Endothelial cell of umbilical vein (primary cell): ENCODE data around the gene KCTD7. TPM values are rescaled to one million over a fixed set of nuclear protein-coding genes. Genes with fewer than 3 reads are reported as not detected.

Experiments used
- BruUV-seq: library from RNA; stranded (reverse); fragments of 400-500 nt; replicated peaks from 2 replicates; lab custom pipeline; 2021; lab: Mats Ljungman, UMichigan
- CTCF ChIA-PET: fragments of 300-600, 350-600 bp; sonication (Branson Sonifier 250); formaldehyde crosslinking; loops from one replicate; lab custom pipeline; 2021; ENCODE audit warnings: antibody characterized with exemption, inconsistent platforms; lab: Charles Lee
- POLR2A ChIA-PET: fragments of 300-600, 350-600 bp; sonication (Branson Sonifier 250); formaldehyde crosslinking; loops from one replicate; lab custom pipeline; 2021; ENCODE audit warnings: antibody characterized with exemption, inconsistent platforms; lab: Charles Lee
- DNase-seq: peaks from one replicate; pipeline ENCODE4 v3.0.0-alpha.2; 2011; ENCODE audit warnings: low read depth, low spot score
- FAIRE-seq: peaks from 2 replicates; lab custom pipeline; 2011; peaks lifted over from hg19 to GRCh38; lab: Jason Lieb, UNC
- H2AFZ ChIP-seq: 2 replicates; pipeline ENCODE4 v1.6.0; 2012; ENCODE audit warnings: low read depth, low read length, control low read depth, inconsistent platforms
- H3K27ac ChIP-seq: 2 replicates; pipeline ENCODE4 v1.5.1; 2011; ENCODE audit warnings: low read depth, mild to moderate bottlenecking, control low read depth, low read length, moderate library complexity; ENCODE audit not compliant: insufficient read depth
- H3K27me3 ChIP-seq, 2 experiments: 2 replicates each; pipeline versions ENCODE4 v1.6.0 to v1.6.1; 2011; ENCODE audit warnings: low read length in 2 of 2, mixed read lengths in 1 of 2; ENCODE audit not compliant: control insufficient read depth in 2 of 2, insufficient read depth in 2 of 2
- H3K36me3 ChIP-seq, 2 experiments: 2 replicates in 1 of 2; 3 replicates in 1 of 2; pipeline ENCODE4 v1.5.1; 2011; ENCODE audit warnings: low read length in 2 of 2, mild to moderate bottlenecking in 1 of 2, moderate library complexity in 1 of 2; ENCODE audit not compliant: control insufficient read depth in 2 of 2, insufficient read depth in 2 of 2; ENCODE audit errors: extremely low read depth in 1 of 2
- H3K4me1 ChIP-seq: 3 replicates; pipeline ENCODE4 v1.5.1; 2011; ENCODE audit warnings: mild to moderate bottlenecking, low read length; ENCODE audit not compliant: control insufficient read depth, insufficient read depth; ENCODE audit errors: extremely low read depth
- H3K4me2 ChIP-seq: 2 replicates; pipeline ENCODE4 v1.6.1; 2011; ENCODE audit warnings: low read length, control low read depth, mixed read lengths; ENCODE audit not compliant: insufficient read depth
- H3K4me3 ChIP-seq, 3 experiments: fragments of 200-600 bp in 1 of 3; sonication (generic), shearing (Covaris generic) in 1 of 3; replicated peaks in 1 of 3; 2 replicates each; pipeline ENCODE4 v1.5.1; 2011 to 2016; ENCODE audit warnings: control low read depth in 3 of 3, low read length in 3 of 3, mild to moderate bottlenecking in 2 of 3, inconsistent platforms in 1 of 3, low read depth in 1 of 3, moderate library complexity in 1 of 3; ENCODE audit not compliant: insufficient read depth in 1 of 3
- H3K79me2 ChIP-seq: 2 replicates; pipeline ENCODE4 v1.6.0; 2012; ENCODE audit warnings: low read length, inconsistent platforms; ENCODE audit not compliant: control insufficient read depth, insufficient read depth
- H3K9ac ChIP-seq: replicated peaks from 2 replicates; pipeline ENCODE3; 2011; ENCODE audit warnings: low read length, control low read depth; ENCODE audit not compliant: insufficient read depth; ENCODE audit errors: extremely low read depth
- H3K9me1 ChIP-seq: replicated peaks from 3 replicates; pipeline ENCODE4 v1.6.0; 2011; ENCODE audit warnings: mild to moderate bottlenecking, low read length; ENCODE audit not compliant: control insufficient read depth, insufficient read depth; ENCODE audit errors: extremely low read depth
- H3K9me3 ChIP-seq: replicated peaks from 2 replicates; pipeline ENCODE4 v1.5.1; 2012; ENCODE audit warnings: low read length, inconsistent platforms; ENCODE audit not compliant: control insufficient read depth, insufficient read depth
- H4K20me1 ChIP-seq: replicated peaks from 2 replicates; pipeline ENCODE3; 2011; ENCODE audit warnings: mild to moderate bottlenecking, low read length; ENCODE audit not compliant: control insufficient read depth, insufficient read depth; ENCODE audit errors: extremely low read depth
- FOS ChIP-seq: IDR thresholded peaks from 2 replicates; pipeline ENCODE4 v1.6.1; 2011; ENCODE audit warnings: mild to moderate bottlenecking, low read length, moderate library complexity, borderline replicate concordance; ENCODE audit not compliant: insufficient read depth
- GATA2 ChIP-seq: IDR thresholded peaks from 2 replicates; pipeline ENCODE4 v1.7.0; 2011; ENCODE audit warnings: low read depth, mild to moderate bottlenecking, moderate library complexity, mixed read lengths, low read length; ENCODE audit not compliant: insufficient read length, insufficient read depth
- POLR2AphosphoS5 ChIP-seq: IDR thresholded peaks from 2 replicates; pipeline ENCODE4 v1.6.1; 2012; ENCODE audit warnings: low read depth, mild to moderate bottlenecking, control low read depth, low read length, moderate library complexity; ENCODE audit not compliant: insufficient read depth
- dilution Hi-C: fragments of 300-500 bp; cut with MboI; formaldehyde crosslinking; loops from one replicate; pipeline ENCODE4 v1.15.0; 2019; ENCODE audit warnings: low sequenced_read_pairs; ENCODE audit not compliant: extremely low pct_ligation_motif_present
- intact Hi-C: fragments of 100-400 bp; cut with micrococcal nuclease; formaldehyde crosslinking; loops from one replicate; pipeline ENCODE4 v1.10.0; 2022
- polyA plus RNA-seq, 4 experiments: library from polyadenylated mRNA; depleted of rRNA in 3 of 4; stranded (reverse) in 3 of 4; unstranded in 1 of 4; fragments of >200 nt; gene quantifications; 2 replicates each; pipeline versions ENCODE4 v1.2.1 to v1.2.3, GENCODE V29; 2011 to 2012; ENCODE audit warnings: missing spikeins in 1 of 4
- total RNA-seq: library from RNA; stranded (reverse); gene quantifications from 2 replicates; pipeline ENCODE4 v1.2.3, GENCODE V29; 2021
- TF ChIP-seq, protein P1 (sequence below): IDR thresholded peaks from 2 replicates; pipeline ENCODE4 v1.6.1; 2011; ENCODE audit not compliant: insufficient read depth, insufficient read length
- TF ChIP-seq, protein P2 (sequence below), 2 donors: IDR thresholded peaks; 1 replicate in 1 of 2; 2 replicates in 1 of 2; pipeline ENCODE4 v1.5.1; 2011; ENCODE audit warnings: low read length in 2 of 2, mild to moderate bottlenecking in 2 of 2, moderate library complexity in 2 of 2, control low read depth in 1 of 2, inconsistent platforms in 1 of 2, low read depth in 1 of 2; ENCODE audit not compliant: insufficient read depth in 1 of 2; ENCODE audit errors: extremely low read depth in 1 of 2

KCTD7 gene
- total and polyA plus RNA-seq, 2 donors (not counting 3 experiments of a cell fraction or from before 2014, with no cell fraction given): 8.7 to 14.1 TPM

DNA sequence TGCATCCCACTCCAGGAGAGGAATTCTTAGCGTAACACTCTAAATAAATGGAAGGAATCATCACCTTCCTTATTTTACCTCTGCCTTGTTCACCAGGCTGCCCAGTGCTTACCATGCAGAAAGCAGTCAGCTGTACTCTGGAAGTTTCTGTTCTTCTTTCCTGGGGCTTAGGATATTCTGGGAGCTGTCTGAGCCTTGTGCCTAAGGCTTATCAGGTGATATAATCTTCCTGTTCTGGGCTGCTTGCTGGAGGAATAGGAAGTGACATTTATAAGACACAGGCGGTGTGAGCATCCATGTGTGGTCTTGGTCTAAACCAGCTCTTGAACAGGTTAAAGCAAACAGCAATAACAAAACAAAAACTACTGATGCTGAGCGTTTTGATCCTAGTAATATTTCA is 13.5 kb downstream of the KCTD7 start:
- TF ChIP-seq FOS (no peak), POLR2AphosphoS5 (no peak)
- TF ChIP-seq, protein P1, sequence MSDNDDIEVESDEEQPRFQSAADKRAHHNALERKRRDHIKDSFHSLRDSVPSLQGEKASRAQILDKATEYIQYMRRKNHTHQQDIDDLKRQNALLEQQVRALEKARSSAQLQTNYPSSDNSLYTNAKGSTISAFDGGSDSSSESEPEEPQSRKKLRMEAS: no peak
- TF ChIP-seq, protein P2, sequence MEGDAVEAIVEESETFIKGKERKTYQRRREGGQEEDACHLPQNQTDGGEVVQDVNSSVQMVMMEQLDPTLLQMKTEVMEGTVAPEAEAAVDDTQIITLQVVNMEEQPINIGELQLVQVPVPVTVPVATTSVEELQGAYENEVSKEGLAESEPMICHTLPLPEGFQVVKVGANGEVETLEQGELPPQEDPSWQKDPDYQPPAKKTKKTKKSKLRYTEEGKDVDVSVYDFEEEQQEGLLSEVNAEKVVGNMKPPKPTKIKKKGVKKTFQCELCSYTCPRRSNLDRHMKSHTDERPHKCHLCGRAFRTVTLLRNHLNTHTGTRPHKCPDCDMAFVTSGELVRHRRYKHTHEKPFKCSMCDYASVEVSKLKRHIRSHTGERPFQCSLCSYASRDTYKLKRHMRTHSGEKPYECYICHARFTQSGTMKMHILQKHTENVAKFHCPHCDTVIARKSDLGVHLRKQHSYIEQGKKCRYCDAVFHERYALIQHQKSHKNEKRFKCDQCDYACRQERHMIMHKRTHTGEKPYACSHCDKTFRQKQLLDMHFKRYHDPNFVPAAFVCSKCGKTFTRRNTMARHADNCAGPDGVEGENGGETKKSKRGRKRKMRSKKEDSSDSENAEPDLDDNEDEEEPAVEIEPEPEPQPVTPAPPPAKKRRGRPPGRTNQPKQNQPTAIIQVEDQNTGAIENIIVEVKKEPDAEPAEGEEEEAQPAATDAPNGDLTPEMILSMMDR (IDR thresholded peaks at IDR 0.05; ENCODE audit: extremely low read depth in 1 of 2, insufficient read depth in 1 of 2, low read depth in 1 of 2, low read length in 2 of 2): no peak
- ChIA-PET CTCF (interaction anchor here (0.6 kb wide), 1 partner anchor 163 kb away, joined by 3 read pairs; no protein-coding TSS in a partner anchor), POLR2A (no interaction called here)
- intact Hi-C loops (no loop called here), dilution Hi-C loops (no loop called here)
- no TSS peak for BruUV-seq
- Histone ChIP-seq H2AFZ (no peak overlapping the region), H3K9ac (no peak overlapping the region), H3K4me1 (no peaks in the 10 kb centered on the region), H3K9me1 (no peaks in the 10 kb centered on the region), H4K20me1 (no peaks in the 10 kb centered on the region), H3K9me3 (no peaks in the 10 kb centered on the region), H3K27me3 (no peaks in the 10 kb centered on the region), H3K4me2 (no peak overlapping the region), H3K27ac (no peak overlapping the region), H3K36me3 (peaks cover 0 to 26% of the 10 kb centered on the region in 2 experiments), H3K4me3 (no peak overlapping the region), H3K79me2 (no peaks in the 10 kb centered on the region)
- DNase-seq (no peak), FAIRE-seq (no peak)

DNA sequence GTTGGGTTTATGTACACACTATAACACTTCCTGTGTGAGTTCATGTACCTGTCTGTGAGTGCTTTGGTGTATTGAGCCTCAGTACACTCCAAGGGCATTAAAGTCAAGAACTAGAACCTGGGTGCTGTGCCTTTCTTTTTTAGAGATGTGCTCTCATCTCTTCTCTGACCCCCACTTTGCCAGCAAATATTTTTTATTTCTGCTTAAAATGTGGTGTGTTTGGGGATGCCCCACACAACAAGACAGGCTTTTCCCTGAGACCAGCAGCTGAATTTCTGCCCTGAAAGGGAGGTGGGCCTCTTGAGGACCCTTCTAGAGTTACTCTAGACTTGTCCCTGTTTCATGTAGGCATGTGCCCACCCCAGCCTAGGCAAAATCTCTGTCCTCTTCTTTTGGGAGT is 14.3 kb downstream of the KCTD7 start:
- Histone ChIP-seq H3K27ac (no peak overlapping the region), H3K36me3 (peaks cover 0 to 26% of the 10 kb centered on the region in 2 experiments), H3K4me1 (no peaks in the 10 kb centered on the region), H4K20me1 (no peaks in the 10 kb centered on the region), H2AFZ (no peak overlapping the region), H3K79me2 (no peaks in the 10 kb centered on the region), H3K9me1 (no peaks in the 10 kb centered on the region), H3K27me3 (no peaks in the 10 kb centered on the region), H3K9ac (no peak overlapping the region), H3K9me3 (no peaks in the 10 kb centered on the region), H3K4me2 (no peak overlapping the region), H3K4me3 (no peak overlapping the region)
- ChIA-PET CTCF (interaction anchor here (1.5 kb wide), 1 partner anchor 612 kb away, joined by 5 read pairs; no protein-coding TSS in a partner anchor), POLR2A (no interaction called here)
- no TSS peak for BruUV-seq
- intact Hi-C loops (loop anchor here (1.0 kb wide), 1 partner anchor 86 kb away; no protein-coding TSS in a partner anchor), dilution Hi-C loops (no loop called here)
- FAIRE-seq: no peak
- no peak for DNase-seq
- no peak for TF ChIP-seq FOS
- TF ChIP-seq GATA2: no peak
- no peak for TF ChIP-seq POLR2AphosphoS5
- TF ChIP-seq, protein P1: no peak
